ENCODE results near the gene IZUMO4.
"Not testable (repeated sequence)": the region's sequence is repeated elsewhere in the genome, so short reads cannot be mapped to it uniquely, and the experiment has no call there.

Gene IZUMO4

GRCh38 chr19:2079076-2079864 lies 17.4 kb upstream of the IZUMO4 start:
- Histone ChIP-seq H3K27me3 (ENCODE audit: insufficient read depth, low read length) (no peaks in the 10 kb centered on the region), H3K36me3 (ENCODE audit: insufficient read depth, low read depth, low read length) (no peaks in the 10 kb centered on the region), H3K9ac (ENCODE audit: low read depth, low read length) (no peak overlapping the region), H3K4me1 (ENCODE audit: insufficient read depth, low read length) (no peaks in the 10 kb centered on the region), H3K27ac (ENCODE audit: low read length) (no peak overlapping the region), H3K9me3 (ENCODE audit: insufficient read depth, low read depth, low read length) (no peaks in the 10 kb centered on the region), H3K4me3 (ENCODE audit: low read length) (no peak overlapping the region)

GRCh38 chr19:2079865-2080301 lies 16.8 kb upstream of the IZUMO4 start:
- Histone ChIP-seq H3K9ac (ENCODE audit: low read depth, low read length) (no peak overlapping the region), H3K27me3 (ENCODE audit: insufficient read depth, low read length) (no peaks in the 10 kb centered on the region), H3K4me1 (ENCODE audit: insufficient read depth, low read length) (no peaks in the 10 kb centered on the region), H3K36me3 (ENCODE audit: insufficient read depth, low read depth, low read length) (no peaks in the 10 kb centered on the region), H3K27ac (ENCODE audit: low read length) (no peak overlapping the region), H3K9me3 (ENCODE audit: insufficient read depth, low read depth, low read length) (no peaks in the 10 kb centered on the region), H3K4me3 (ENCODE audit: low read length) (no peak overlapping the region)

- H3K9ac ChIP-seq (ENCODE audit: low read depth, low read length) = no peak overlapping the region
- no peak overlapping the region for H3K27ac ChIP-seq (ENCODE audit: low read length)
- H3K27me3 ChIP-seq (ENCODE audit: insufficient read depth, low read length) = no peaks in the 10 kb centered on the region
- no peaks in the 10 kb centered on the region for H3K36me3 ChIP-seq (ENCODE audit: insufficient read depth, low read depth, low read length)
- no peaks in the 10 kb centered on the region for H3K4me1 ChIP-seq (ENCODE audit: insufficient read depth, low read length)
- H3K9me3 ChIP-seq (ENCODE audit: insufficient read depth, low read depth, low read length) = no peaks in the 10 kb centered on the region
- H3K4me3 ChIP-seq (ENCODE audit: low read length) = no peak overlapping the region
Observed at GRCh38 chr19:2080336-2080988, 16.3 kb upstream of the IZUMO4 start.

- no peaks in the 10 kb centered on the region for H3K27me3 ChIP-seq (ENCODE audit: insufficient read depth, low read length)
- H3K27ac ChIP-seq (ENCODE audit: low read length) = no peak overlapping the region
- H3K4me1 ChIP-seq (ENCODE audit: insufficient read depth, low read length) = no peaks in the 10 kb centered on the region
- no peak overlapping the region for H3K4me3 ChIP-seq (ENCODE audit: low read length)
- H3K9me3 ChIP-seq (ENCODE audit: insufficient read depth, low read depth, low read length) = no peaks in the 10 kb centered on the region
- no peaks in the 10 kb centered on the region for H3K36me3 ChIP-seq (ENCODE audit: insufficient read depth, low read depth, low read length)
- H3K9ac ChIP-seq (ENCODE audit: low read depth, low read length) = no peak overlapping the region
Observed at GRCh38 chr19:2081873-2082810, 14.6 kb upstream of the IZUMO4 start.

GRCh38 chr19:2083174-2083854 lies 13.4 kb upstream of the IZUMO4 start:
- Histone ChIP-seq H3K36me3 (ENCODE audit: insufficient read depth, low read depth, low read length) (no peaks in the 10 kb centered on the region), H3K4me1 (ENCODE audit: insufficient read depth, low read length) (no peaks in the 10 kb centered on the region), H3K9me3 (ENCODE audit: insufficient read depth, low read depth, low read length) (no peaks in the 10 kb centered on the region), H3K27me3 (ENCODE audit: insufficient read depth, low read length) (no peaks in the 10 kb centered on the region), H3K4me3 (ENCODE audit: low read length) (no peak overlapping the region), H3K9ac (ENCODE audit: low read depth, low read length) (no peak overlapping the region), H3K27ac (ENCODE audit: low read length) (no peak overlapping the region)

- Histone ChIP-seq H3K4me1 (ENCODE audit: insufficient read depth, low read length) (peaks cover 4% of the 10 kb centered on the region; the same call in 1 of the 2 replicates), H3K9me3 (ENCODE audit: insufficient read depth, low read depth, low read length) (no peaks in the 10 kb centered on the region), H3K36me3 (ENCODE audit: insufficient read depth, low read depth, low read length) (no peaks in the 10 kb centered on the region), H3K27me3 (ENCODE audit: insufficient read depth, low read length) (no peaks in the 10 kb centered on the region), H3K27ac (ENCODE audit: low read length) (no peak overlapping the region), H3K4me3 (ENCODE audit: low read length) (no peak overlapping the region), H3K9ac (ENCODE audit: low read depth, low read length) (no peak overlapping the region)
Observed at GRCh38 chr19:2084993-2085720, 11.6 kb upstream of the IZUMO4 start.

- not testable (repeated sequence) for H3K27ac ChIP-seq (ENCODE audit: low read length); H3K9ac ChIP-seq (ENCODE audit: low read depth, low read length); H3K4me3 ChIP-seq (ENCODE audit: low read length); H3K36me3 ChIP-seq (ENCODE audit: insufficient read depth, low read depth, low read length); H3K4me1 ChIP-seq (ENCODE audit: insufficient read depth, low read length); H3K9me3 ChIP-seq (ENCODE audit: insufficient read depth, low read depth, low read length); H3K27me3 ChIP-seq (ENCODE audit: insufficient read depth, low read length)
Observed at GRCh38 chr19:2086695-2087620, 9.8 kb upstream of the IZUMO4 start.

- Histone ChIP-seq H3K4me3 (ENCODE audit: low read length) (no peak overlapping the region), H3K27ac (ENCODE audit: low read length) (no peak overlapping the region), H3K36me3 (ENCODE audit: insufficient read depth, low read depth, low read length) (no peaks in the 10 kb centered on the region), H3K9ac (ENCODE audit: low read depth, low read length) (no peak overlapping the region), H3K4me1 (ENCODE audit: insufficient read depth, low read length) (peaks cover 4% of the 10 kb centered on the region; the same call in 1 of the 2 replicates), H3K27me3 (ENCODE audit: insufficient read depth, low read length) (no peaks in the 10 kb centered on the region), H3K9me3 (ENCODE audit: insufficient read depth, low read depth, low read length) (no peaks in the 10 kb centered on the region)
Observed at GRCh38 chr19:2087621-2088100, 9.1 kb upstream of the IZUMO4 start.

- Histone ChIP-seq H3K9ac (ENCODE audit: low read depth, low read length) (no peak overlapping the region), H3K27ac (ENCODE audit: low read length) (no peak overlapping the region), H3K9me3 (ENCODE audit: insufficient read depth, low read depth, low read length) (no peaks in the 10 kb centered on the region), H3K4me1 (ENCODE audit: insufficient read depth, low read length) (peaks cover 4% of the 10 kb centered on the region; the same call in 1 of the 2 replicates), H3K36me3 (ENCODE audit: insufficient read depth, low read depth, low read length) (no peaks in the 10 kb centered on the region), H3K27me3 (ENCODE audit: insufficient read depth, low read length) (no peaks in the 10 kb centered on the region), H3K4me3 (ENCODE audit: low read length) (no peak overlapping the region)
Observed at GRCh38 chr19:2089001-2089711, 7.6 kb upstream of the IZUMO4 start.

Measured in iPS-20b (cell line).